OCI-M2 (cell line): ENCODE measurements around the gene CUEDC1.
"Not testable (repeated sequence)": the region's sequence is repeated elsewhere in the genome, so short reads cannot be mapped to it uniquely, and the experiment has no call there.

Source experiments
- DNase-seq: peaks from one replicate; lab custom pipeline; 2025; ENCODE audit not compliant: unreplicated experiment; lab: John Stamatoyannopoulos, UW

Gene CUEDC1

GRCh38 chr17:57958391-57958790 lies 3.2 kb upstream of the CUEDC1 start:
- DNase-seq, result not testable (repeated sequence)

DNA sequence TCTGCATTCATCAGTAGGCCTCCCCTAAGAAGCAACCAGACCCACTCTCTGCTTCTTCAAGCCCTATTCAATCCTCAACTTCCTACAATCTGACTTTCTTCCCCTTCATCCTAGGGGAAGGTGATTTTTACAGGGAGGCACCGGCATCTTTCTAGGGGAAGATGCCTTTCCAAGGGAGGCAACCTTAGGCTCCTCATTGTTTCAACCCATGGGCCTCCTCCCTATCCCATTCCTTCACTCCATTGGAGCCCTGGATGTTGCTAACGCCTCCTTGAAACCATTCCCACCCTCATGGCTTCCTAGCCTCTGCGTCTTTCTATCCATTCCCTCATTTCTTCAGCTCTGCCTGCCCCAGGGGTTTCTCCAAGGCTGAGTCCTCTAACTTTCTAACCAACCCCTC lies 2.7 kb upstream of the CUEDC1 start:
- no peak for DNase-seq

DNA sequence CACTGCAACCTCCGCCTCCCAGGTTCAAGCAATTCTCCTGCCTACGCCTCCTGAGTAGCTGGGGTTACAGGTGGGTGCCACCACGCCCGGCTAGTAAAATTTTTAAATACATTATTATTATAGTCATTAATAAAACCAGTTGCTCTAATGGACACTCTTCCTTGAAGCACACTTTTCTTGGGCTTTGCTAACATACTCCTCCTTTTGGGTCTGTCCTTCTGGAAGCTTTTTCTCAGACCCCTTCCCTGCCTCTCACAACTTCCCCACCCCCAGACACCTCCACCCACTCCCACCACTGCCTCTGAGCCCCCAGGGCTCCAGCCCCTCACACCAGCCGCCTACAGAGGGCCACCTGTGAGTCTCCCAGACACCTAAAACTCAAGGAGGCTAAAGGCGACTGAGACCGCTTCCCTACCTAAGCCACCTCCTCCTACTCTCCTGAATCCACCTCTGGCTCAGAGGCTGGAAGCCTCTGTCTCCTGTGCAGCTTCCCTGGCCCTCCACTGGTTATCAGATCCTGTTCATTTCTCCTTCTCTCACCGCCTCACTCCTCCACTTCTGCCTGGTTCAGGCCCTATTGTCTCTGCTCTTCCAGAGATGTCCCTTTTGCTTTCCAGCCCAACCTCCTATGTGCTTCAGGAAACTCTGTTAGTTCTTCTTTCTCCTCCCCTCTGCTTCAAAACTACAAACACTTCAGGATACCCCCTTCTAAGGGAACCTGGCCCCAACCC lies 2.1 kb upstream of the CUEDC1 start:
- DNase-seq, result no peak

- no peak for DNase-seq
Measured at GRCh38 chr17:57956291-57957119, 1.3 kb upstream of the CUEDC1 start.

- no peak for DNase-seq
Measured at GRCh38 chr17:57954397-57955182, 622 bp downstream of the CUEDC1 start.

GRCh38 chr17:57953705-57954396 lies 1.4 kb downstream of the CUEDC1 start:
- DNase-seq, result no peak

DNA sequence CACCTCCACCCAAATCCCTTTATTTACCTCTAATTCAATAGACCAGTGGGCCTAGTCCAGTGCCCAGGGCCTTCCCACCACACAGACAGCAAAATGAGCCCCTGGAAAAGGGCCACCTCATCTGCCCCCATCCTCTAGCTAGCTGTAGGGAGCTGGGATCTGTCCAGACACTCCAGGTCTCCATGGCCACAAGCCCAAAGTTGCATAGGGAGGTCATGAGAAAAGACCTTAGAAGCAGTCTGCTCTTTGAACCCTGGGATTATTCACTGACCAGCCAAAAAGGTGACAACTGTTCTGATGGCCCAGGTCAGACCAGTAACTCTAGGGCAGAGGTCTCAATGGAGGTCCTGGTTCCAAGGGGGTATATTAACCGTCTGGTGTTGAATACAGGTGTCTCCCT lies 2.0 kb downstream of the CUEDC1 start:
- DNase-seq, result no peak

- DNase-seq, result no peak
Measured at GRCh38 chr17:57949649-57950048, 5.6 kb downstream of the CUEDC1 start.

DNA sequence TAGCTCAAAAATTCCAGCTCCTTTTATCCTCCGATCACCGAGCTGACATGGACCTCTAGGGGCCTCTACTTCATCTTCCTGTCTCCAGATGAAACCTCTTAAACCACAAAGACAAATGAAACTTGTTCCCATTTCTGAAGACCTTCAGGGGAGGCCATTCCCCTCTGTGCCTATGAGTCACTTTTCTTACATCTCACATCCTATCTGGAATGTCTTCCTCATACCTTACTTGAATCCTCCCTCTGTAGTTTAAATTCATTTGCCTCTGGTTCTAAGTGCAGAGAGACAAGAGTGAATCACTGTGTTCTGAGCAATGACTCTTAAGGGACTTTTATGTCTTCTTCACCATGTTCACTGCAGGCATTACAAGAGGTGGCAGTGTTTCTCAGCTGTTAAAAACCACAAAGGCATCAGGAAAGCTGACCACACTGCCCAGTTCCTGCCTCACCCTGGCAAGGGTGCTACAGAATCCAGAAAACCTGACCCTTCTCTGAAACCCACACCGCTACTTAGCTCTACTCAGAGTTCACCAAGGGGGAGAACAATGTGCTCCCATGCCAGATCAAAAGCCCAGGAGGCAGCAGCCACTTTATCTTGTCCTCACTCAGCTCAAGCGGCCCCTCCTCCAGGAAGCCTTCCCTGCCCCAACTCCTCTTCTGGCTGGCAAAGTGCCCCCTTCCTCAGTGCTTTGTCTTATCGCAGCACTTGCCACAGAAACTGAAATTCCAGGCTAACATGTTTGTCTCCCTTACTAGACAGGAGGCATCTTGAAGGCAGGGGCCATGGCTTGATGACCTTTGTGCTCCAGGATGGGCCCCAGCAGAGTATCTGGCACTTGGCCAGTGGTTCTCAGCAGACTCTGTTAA lies 6.4 kb downstream of the CUEDC1 start:
- DNase-seq, result no peak

- no peak for DNase-seq
Measured at GRCh38 chr17:57948169-57948554, 7.0 kb downstream of the CUEDC1 start.

DNA sequence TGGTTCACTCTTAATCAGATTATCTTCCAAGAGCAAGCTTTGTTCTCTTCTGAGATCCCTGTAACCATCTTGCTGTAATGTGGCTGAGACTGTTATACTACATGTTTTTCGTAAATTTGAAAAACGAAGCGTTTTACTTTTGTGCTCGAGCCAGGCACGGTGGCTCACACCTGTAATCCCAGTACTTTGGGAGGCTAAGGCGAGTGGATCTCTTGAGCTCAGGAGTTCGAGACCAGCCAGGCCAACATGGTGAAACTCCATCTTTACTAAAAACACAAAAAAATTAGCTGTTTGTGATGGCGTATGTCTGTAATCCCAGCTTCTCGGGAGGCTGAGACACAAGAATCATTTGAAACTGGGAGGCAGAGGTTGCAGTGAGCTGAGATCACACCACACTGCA lies 7.8 kb downstream of the CUEDC1 start:
- no peak for DNase-seq

- DNase-seq, result no peak
Measured at GRCh38 chr17:57946798-57947358, 8.3 kb downstream of the CUEDC1 start.

DNA sequence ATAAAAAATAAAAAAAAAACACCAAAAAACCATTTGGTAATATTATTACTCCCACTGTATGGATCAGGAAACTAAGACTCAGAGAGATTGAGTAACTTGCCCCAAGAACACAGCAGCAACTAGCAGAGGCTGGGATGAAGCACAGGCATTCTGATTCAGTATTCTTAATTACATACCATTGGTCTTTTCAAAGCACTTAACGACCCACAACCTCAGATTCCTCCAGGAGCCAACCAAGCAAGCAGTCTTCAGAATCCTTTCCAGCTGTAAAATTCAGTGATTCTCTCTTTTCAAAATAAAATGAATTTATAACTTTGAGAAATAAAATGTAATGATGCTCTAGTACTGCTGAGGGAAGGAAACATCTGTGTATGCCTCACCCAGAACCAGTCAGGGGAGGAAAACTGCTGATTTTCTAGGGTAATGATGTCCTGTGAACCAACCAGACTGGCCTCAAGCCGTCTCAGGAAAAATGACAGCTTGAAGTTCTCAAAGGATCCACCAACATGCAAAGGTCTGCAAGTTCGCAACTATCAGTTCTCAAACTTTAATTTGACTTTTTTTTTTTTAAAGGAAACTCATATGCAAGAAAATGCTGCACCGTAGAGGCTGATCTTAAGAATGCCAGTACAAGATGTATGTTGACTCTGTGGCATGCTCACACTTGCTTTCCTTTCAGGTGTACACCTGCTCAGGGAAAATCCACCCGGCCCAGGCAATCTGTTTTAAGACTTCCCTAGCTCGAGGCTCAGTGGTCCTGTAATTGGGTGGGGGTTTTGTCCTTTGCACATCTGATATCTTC lies 9.0 kb downstream of the CUEDC1 start:
- DNase-seq, result no peak

GRCh38 chr17:57944908-57945307 lies 10.3 kb downstream of the CUEDC1 start:
- no peak for DNase-seq

DNA sequence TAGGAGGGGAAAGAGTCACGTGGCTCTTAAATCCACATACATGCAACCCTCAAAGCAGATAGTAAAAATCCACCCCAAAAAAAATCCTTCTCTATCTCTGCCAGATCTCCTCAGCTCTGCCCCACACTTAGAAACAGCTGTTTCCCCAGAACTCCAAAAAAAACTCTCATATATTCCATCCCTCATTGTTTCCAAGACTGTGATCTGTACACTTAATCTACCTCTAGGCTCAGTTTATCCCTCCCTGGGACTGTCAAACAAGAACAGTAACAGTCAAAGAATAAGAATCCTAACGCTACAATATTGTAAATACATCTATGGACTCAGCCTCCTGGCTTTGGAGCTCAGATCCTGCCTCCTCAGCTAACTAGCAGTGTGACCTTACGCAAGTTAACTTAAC lies 11.6 kb downstream of the CUEDC1 start:
- no peak for DNase-seq

- no peak for DNase-seq
Measured at GRCh38 chr17:57943140-57943539, 12.1 kb downstream of the CUEDC1 start.

DNA sequence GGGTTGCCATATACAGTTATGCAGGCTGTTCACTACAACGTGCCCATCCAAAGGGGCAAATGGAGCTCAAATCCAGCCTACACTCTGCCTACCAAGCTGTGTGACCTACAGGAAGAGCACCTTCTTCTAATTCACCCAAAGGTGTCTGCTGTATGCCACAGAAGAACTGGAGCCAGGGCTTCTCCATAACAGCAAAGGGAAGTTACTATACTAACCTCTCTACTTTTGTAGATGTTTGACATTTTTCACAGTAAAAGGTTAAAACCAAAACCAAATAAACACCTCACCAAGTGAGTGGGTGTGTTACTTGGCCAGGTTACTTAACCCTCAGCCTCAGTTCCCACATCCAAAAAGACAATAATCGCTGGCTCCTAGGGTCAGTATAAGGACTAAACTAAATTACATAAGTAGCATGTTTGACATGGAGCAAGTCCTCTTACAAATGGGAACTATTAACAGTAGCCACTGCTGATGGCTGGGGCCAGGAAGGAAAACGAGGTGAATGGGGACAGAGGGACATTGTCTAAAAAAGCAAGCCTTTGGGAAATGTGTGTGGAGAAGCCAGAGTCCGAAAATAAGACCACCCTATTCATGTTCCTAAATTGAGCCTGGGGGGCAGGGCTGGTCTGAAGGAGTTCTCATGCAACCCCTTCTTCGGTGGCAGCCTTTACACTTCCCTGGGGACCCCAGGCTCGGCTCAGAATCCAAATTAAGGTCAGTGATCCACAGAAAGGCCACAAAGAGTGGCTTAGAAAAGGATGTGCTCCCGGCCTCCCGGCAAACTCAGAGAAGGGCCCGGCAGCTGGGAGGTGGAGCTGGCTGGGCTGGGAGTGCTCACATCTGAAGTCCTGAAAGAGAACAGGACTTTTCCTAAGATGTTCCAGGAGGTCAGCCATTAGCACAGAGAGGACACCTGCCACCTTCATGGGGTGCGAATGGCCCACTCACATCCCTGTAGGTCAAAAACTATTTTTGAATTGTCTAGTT lies 13.5 kb downstream of the CUEDC1 start:
- no peak for DNase-seq
